A673 (cell line): Measurements from ENCODE around the gene CDADC1.

Experiments used
- CTCF ChIP-seq: fragments of 300-800, 200-600 bp; sonication (generic); conservative IDR thresholded peaks from 2 replicates; pipeline ENCODE4 v1.5.1; 2017; ENCODE audit warnings: low read depth, mild to moderate bottlenecking, antibody characterized with exemption, low read length, moderate library complexity, mixed read lengths
- EZH2 ChIP-seq: fragments of 200-600 bp; sonication (generic); IDR thresholded peaks from 2 replicates; pipeline ENCODE4 v1.6.1; 2017; ENCODE audit warnings: borderline replicate concordance, low read depth, mild to moderate bottlenecking, mixed read lengths, antibody characterized with exemption, low read length; ENCODE audit not compliant: poor library complexity, severe bottlenecking

- TF ChIP-seq CTCF (no peak), EZH2 (no peak)
Measured at GRCh38 chr13:49319551-49319950, 71.8 kb downstream of the CDADC1 start.
